RWPE2 (cell line): ENCODE measurements around the gene CLEC2D.

Experiments
- ATAC-seq: fragments of 200-7000 bp; cut with Tn5 transposase; 3 replicates; pipeline ENCODE4 v1.9.1; 2021; ENCODE audit warnings: low read depth
- DNase-seq: peaks from one replicate; pipeline ENCODE4 v3.0.0-alpha.2; 2020; ENCODE audit warnings: low spot score
- H3K27ac ChIP-seq: fragments of 450-650 bp; 2 replicates; pipeline ENCODE4 v1.5.1; 2017; ENCODE audit warnings: mild to moderate bottlenecking; ENCODE audit not compliant: poor library complexity, severe bottlenecking
- H3K27me3 ChIP-seq: fragments of 250-450 bp; sonication (Bioruptor Pico); 2 replicates; pipeline ENCODE4 v1.5.1; 2021; ENCODE audit warnings: mild to moderate bottlenecking, moderate library complexity; ENCODE audit not compliant: insufficient read depth, poor library complexity, severe bottlenecking
- H3K36me3 ChIP-seq: fragments of 250-450 bp; sonication (Bioruptor Pico); 2 replicates; pipeline ENCODE4 v1.5.1; 2020; ENCODE audit warnings: low read depth, mild to moderate bottlenecking, moderate library complexity
- H3K4me1 ChIP-seq: fragments of 250-450 bp; sonication (Bioruptor Pico); 2 replicates; pipeline ENCODE4 v1.5.1; 2021; ENCODE audit warnings: mild to moderate bottlenecking, moderate library complexity; ENCODE audit not compliant: insufficient read depth, poor library complexity, severe bottlenecking
- H3K4me3 ChIP-seq: fragments of 250-450 bp; sonication (Bioruptor Pico); 2 replicates; pipeline ENCODE4 v1.5.1; 2021; ENCODE audit warnings: mild to moderate bottlenecking, moderate library complexity; ENCODE audit not compliant: severe bottlenecking
- H3K9me3 ChIP-seq: fragments of 250-450 bp; sonication (Bioruptor Pico); 2 replicates; pipeline ENCODE4 v1.5.1; 2021; ENCODE audit warnings: mild to moderate bottlenecking, moderate library complexity; ENCODE audit not compliant: severe bottlenecking
- CTCF ChIP-seq: fragments of 450-650 bp; IDR thresholded peaks from one replicate; pipeline ENCODE4 v1.5.1; 2017; ENCODE audit warnings: mild to moderate bottlenecking, moderate library complexity; ENCODE audit not compliant: poor library complexity, severe bottlenecking

The CLEC2D gene

GRCh38 chr12:9669534-9669933 lies at the start of gene CLEC2D:
Gene CLEC2D (plus strand): TSS chr12:9669713. CDS start chr12:9669735, 22 bp downstream.
- Histone ChIP-seq H3K27ac (no peak within 1 kb of the TSS), H3K36me3 (no peaks in the 10 kb centered on the region), H3K27me3 (no peaks in the 10 kb centered on the region), H3K9me3 (no peaks in the 10 kb centered on the region), H3K4me1 (peaks cover 11% of the 10 kb centered on the region), H3K4me3 (no peak within 1 kb of the TSS)
- DNase-seq = no peak
- no peak for ATAC-seq
- TF ChIP-seq CTCF = no peak

GRCh38 chr12:9625019-9625418 lies 44.5 kb upstream of the CLEC2D start:
- Histone ChIP-seq H3K4me3 (no peak overlapping the region), H3K36me3 (no peaks in the 10 kb centered on the region), H3K4me1 (no peaks in the 10 kb centered on the region), H3K27ac (no peak overlapping the region), H3K9me3 (no peaks in the 10 kb centered on the region), H3K27me3 (no peaks in the 10 kb centered on the region)
- no peak for TF ChIP-seq CTCF
- ATAC-seq (no peak), DNase-seq (no peak)

- ATAC-seq (no peak), DNase-seq (no peak)
- TF ChIP-seq CTCF = no peak
- no peaks in the 10 kb centered on the region for H3K36me3 ChIP-seq
- H3K9me3 ChIP-seq = no peaks in the 10 kb centered on the region
- no peak overlapping the region for H3K27ac ChIP-seq
- H3K4me3 ChIP-seq = no peak overlapping the region
- no peaks in the 10 kb centered on the region for H3K27me3 ChIP-seq
- no peaks in the 10 kb centered on the region for H3K4me1 ChIP-seq
Measured at GRCh38 chr12:9626291-9626690, 43.2 kb upstream of the CLEC2D start.

- DNase-seq (no peak), ATAC-seq (no peak)
- TF ChIP-seq CTCF = no peak
- H3K9me3 ChIP-seq = no peaks in the 10 kb centered on the region
- no peak overlapping the region for H3K27ac ChIP-seq
- no peak overlapping the region for H3K4me3 ChIP-seq
- no peaks in the 10 kb centered on the region for H3K4me1 ChIP-seq
- no peaks in the 10 kb centered on the region for H3K27me3 ChIP-seq
- no peaks in the 10 kb centered on the region for H3K36me3 ChIP-seq
Measured at GRCh38 chr12:9626821-9627220, 42.7 kb upstream of the CLEC2D start.

- no peaks in the 10 kb centered on the region for H3K9me3 ChIP-seq
- H3K4me3 ChIP-seq = no peak overlapping the region
- TF ChIP-seq CTCF = no peak
- no peak for DNase-seq
- H3K4me1 ChIP-seq = no peaks in the 10 kb centered on the region
- no peak overlapping the region for H3K27ac ChIP-seq
- H3K27me3 ChIP-seq = no peaks in the 10 kb centered on the region
- no peak for ATAC-seq
- no peaks in the 10 kb centered on the region for H3K36me3 ChIP-seq
Measured at GRCh38 chr12:9632766-9633165, 36.7 kb upstream of the CLEC2D start.
